A549 (cell line): ENCODE measurements around the gene DIAPH1. TPM values are rescaled to one million over a fixed set of nuclear protein-coding genes. Genes with fewer than 3 reads are reported as not detected.

Experiments
- ATAC-seq, 2 experiments: fragments of 200-7000 bp in 1 of 2; fragments of >200 bp in 1 of 2; cut with Nextera tagmentation in 1 of 2; cut with Tn5 transposase in 1 of 2; 3 replicates each; pipeline versions ENCODE4 v1.8.0 to v1.9.1; 2018 to 2020; ENCODE audit warnings: mild to moderate bottlenecking in 1 of 2, moderate library complexity in 1 of 2
- CTCF ChIA-PET: fragments of 300-600 bp; sonication (Branson Sonifier 250); formaldehyde crosslinking; extraction: SDS; loops from one replicate; lab custom pipeline; 2021; ENCODE audit warnings: antibody characterized with exemption, inconsistent platforms; lab: Yijun Ruan, JAX
- POLR2A ChIA-PET: fragments of 350-600 bp; formaldehyde crosslinking; extraction: SDS; loops from one replicate; lab custom pipeline; 2021; ENCODE audit warnings: antibody characterized with exemption, inconsistent platforms; lab: Yijun Ruan, JAX
- DNase-seq, 2 experiments: peaks; one replicate each; pipeline versions ENCODE4 v3.0.0 to v3.0.0-alpha.2; 2011 to 2016; ENCODE audit warnings: low read depth in 1 of 2, low spot score in 1 of 2
- FAIRE-seq: peaks from 2 replicates; lab custom pipeline; 2011; peaks lifted over from hg19 to GRCh38; lab: Jason Lieb, UNC
- H3K27ac ChIP-seq, 2 experiments: fragments of >200 bp; sonication (Bioruptor Twin); formaldehyde crosslinking; 3 replicates each; pipeline ENCODE4 v1.5.1; 2016 to 2017
- H3K4me1 ChIP-seq: fragments of >200 bp; sonication (Bioruptor Twin); formaldehyde crosslinking; 3 replicates; pipeline ENCODE4 v1.6.1; 2016
- H3K4me2 ChIP-seq: fragments of >200 bp; sonication (Bioruptor Twin); formaldehyde crosslinking; 3 replicates; pipeline ENCODE4 v1.6.1; 2016
- H3K4me3 ChIP-seq: fragments of >200 bp; sonication (Bioruptor Twin); formaldehyde crosslinking; 3 replicates; pipeline ENCODE4 v1.5.1; 2016
- H3K9me3 ChIP-seq: fragments of >200 bp; sonication (Bioruptor Twin); formaldehyde crosslinking; 3 replicates; pipeline ENCODE4 v1.6.1; 2016
- BHLHE40 ChIP-seq: IDR thresholded peaks from 2 replicates; pipeline ENCODE4 v1.6.1; 2012; ENCODE audit warnings: low read depth, low read length, inconsistent platforms
- CBX2 ChIP-seq: fragments of 200-600 bp; sonication (generic); IDR thresholded peaks from 2 replicates; pipeline ENCODE4 v1.6.1; 2016; ENCODE audit warnings: low read depth, mild to moderate bottlenecking, borderline replicate concordance
- CBX8 ChIP-seq: fragments of 200-600 bp; sonication (generic); IDR thresholded peaks from 2 replicates; pipeline ENCODE4 v1.6.1; 2016
- CEBPB ChIP-seq, 2 experiments: fragments of >200 bp in 1 of 2; sonication (Bioruptor Twin) in 1 of 2; formaldehyde crosslinking in 1 of 2; IDR thresholded peaks; 2 replicates each; pipeline ENCODE4 v1.6.1; 2012 to 2016
- CHD2 ChIP-seq: fragments of 150-350 bp; IDR thresholded peaks from 2 replicates; pipeline ENCODE4 v1.6.1; 2014; ENCODE audit warnings: low read length; ENCODE audit not compliant: partially characterized antibody
- EHMT2 ChIP-seq: fragments of 200-600 bp; sonication (generic); IDR thresholded peaks from 2 replicates; pipeline ENCODE4 v1.6.1; 2016; ENCODE audit warnings: antibody characterized with exemption, low read depth, mild to moderate bottlenecking, moderate library complexity
- FOSL2 ChIP-seq, 2 experiments: fragments of 450-650 bp in 1 of 2; fragments of >200 bp in 1 of 2; sonication (Bioruptor Twin) in 1 of 2; formaldehyde crosslinking; IDR thresholded peaks; 2 replicates each; pipeline versions ENCODE4 v1.5.0 to v1.6.1; 2016 to 2020; ENCODE audit warnings: mild to moderate bottlenecking in 1 of 2, moderate library complexity in 1 of 2
- FOXS1 ChIP-seq: fragments of 250-450 bp; sonication (Bioruptor Pico); IDR thresholded peaks from 2 replicates; pipeline ENCODE4 v1.5.0; 2020; ENCODE audit warnings: mild to moderate bottlenecking, moderate library complexity
- GATA3 ChIP-seq: IDR thresholded peaks from 2 replicates; pipeline ENCODE4 v1.6.1; 2012; ENCODE audit warnings: borderline replicate concordance
- HDAC2 ChIP-seq: fragments of 200-600 bp; sonication (generic); IDR thresholded peaks from 2 replicates; pipeline ENCODE4 v1.6.1; 2016
- HEYL ChIP-seq: fragments of 250-450 bp; sonication (Bioruptor Pico); IDR thresholded peaks from 2 replicates; pipeline ENCODE4 v1.8.0; 2021; ENCODE audit warnings: mild to moderate bottlenecking, moderate library complexity
- HOXA7 ChIP-seq: fragments of 250-450 bp; sonication (Bioruptor Pico); IDR thresholded peaks from 2 replicates; pipeline ENCODE4 v1.5.0; 2020; ENCODE audit warnings: mild to moderate bottlenecking, moderate library complexity
- HOXB13 ChIP-seq: fragments of 250-450 bp; sonication (Bioruptor Pico); IDR thresholded peaks from 2 replicates; pipeline ENCODE4 v1.5.0; 2020; ENCODE audit warnings: low read depth, mild to moderate bottlenecking, moderate library complexity
- HOXB5 ChIP-seq: fragments of 250-450 bp; sonication (Bioruptor Pico); IDR thresholded peaks from 2 replicates; pipeline ENCODE4 v1.5.0; 2020; ENCODE audit warnings: mild to moderate bottlenecking, moderate library complexity
- KDM1A ChIP-seq: fragments of 200-600 bp; sonication (generic); IDR thresholded peaks from 2 replicates; pipeline ENCODE4 v1.6.1; 2016; ENCODE audit warnings: low read depth, mild to moderate bottlenecking
- KDM5A ChIP-seq: fragments of 200-600 bp; sonication (generic); IDR thresholded peaks from 2 replicates; pipeline ENCODE4 v1.6.1; 2016; ENCODE audit warnings: antibody characterized with exemption, mild to moderate bottlenecking
- MAFK ChIP-seq: fragments of 450-650 bp; IDR thresholded peaks from 2 replicates; pipeline ENCODE4 v1.6.1; 2014; ENCODE audit not compliant: partially characterized antibody
- MYC ChIP-seq: IDR thresholded peaks from 2 replicates; pipeline ENCODE4 v1.6.1; 2012; ENCODE audit warnings: mild to moderate bottlenecking, inconsistent platforms, low read length, improper control_type of control experiment, borderline replicate concordance
- NFE2L2 ChIP-seq: fragments of 150-350 bp; conservative IDR thresholded peaks from 2 replicates; pipeline ENCODE4 v1.6.1; 2014; ENCODE audit warnings: low read length
- NR3C1 ChIP-seq: fragments of >200 bp; sonication (Bioruptor Twin); formaldehyde crosslinking; IDR thresholded peaks from 3 replicates; pipeline ENCODE4 v1.6.1; 2017
- PHF8 ChIP-seq: fragments of 200-600 bp; sonication (generic); IDR thresholded peaks from 2 replicates; pipeline ENCODE4 v1.6.1; 2016; ENCODE audit warnings: low read depth, mild to moderate bottlenecking, antibody characterized with exemption, moderate library complexity, borderline replicate concordance
- POLR2AphosphoS2 ChIP-seq: conservative IDR thresholded peaks from 2 replicates; pipeline ENCODE4 v1.6.1; 2012; ENCODE audit warnings: low read length, improper control_type of control experiment, inconsistent platforms
- RCOR1 ChIP-seq: fragments of 150-350 bp; IDR thresholded peaks from 2 replicates; pipeline ENCODE4 v1.6.1; 2014; ENCODE audit warnings: antibody characterized with exemption, low read length, low read depth
- USF2 ChIP-seq: fragments of 450-650 bp; IDR thresholded peaks from 2 replicates; pipeline ENCODE4 v1.6.1; 2014; ENCODE audit warnings: antibody characterized with exemption
- ZC3H11A ChIP-seq: fragments of 450-650 bp; IDR thresholded peaks from 2 replicates; pipeline ENCODE4 v1.6.1; 2014; ENCODE audit warnings: antibody characterized with exemption, mild to moderate bottlenecking
- ZFP36 ChIP-seq: fragments of 450-650 bp; IDR thresholded peaks from 2 replicates; pipeline ENCODE4 v1.6.1; 2014; ENCODE audit warnings: borderline replicate concordance; ENCODE audit not compliant: partially characterized antibody
- WGBS: methylation state at CpG from one replicate; pipeline ENCODE4 v1.1.6; 2017; ENCODE audit errors: missing lambda C conversion rate; 5-methylcytosine and 5-hydroxymethylcytosine counted together
- polyA plus RNA-seq, 4 experiments: library from polyadenylated mRNA; depleted of rRNA in 3 of 4; stranded (reverse); fragments of >200 nt; fragmentation: RNase III in 1 of 4; extraction: RNeasy Plus Mini Kit Qiagen cat#74134 plus additional on column Dnase treatment in 1 of 4; gene quantifications; 2 replicates in 3 of 4; 3 replicates in 1 of 4; pipeline ENCODE4 v1.2.3, GENCODE V29; 2011 to 2017
- TF ChIP-seq, protein P1 (sequence below): fragments of >200 bp; sonication (Bioruptor Twin); formaldehyde crosslinking; IDR thresholded peaks from 2 replicates; pipeline ENCODE4 v1.6.1; 2016
- TF ChIP-seq, protein P2 (sequence below): fragments of 150-350 bp; IDR thresholded peaks from 2 replicates; pipeline ENCODE4 v1.6.1; 2014; ENCODE audit warnings: low read depth, mild to moderate bottlenecking, low read length

DIAPH1 gene
- polyA plus RNA-seq, 2 of the 4 experiments (the other 2 are of a cell fraction), result 53.4 to 59.8 TPM

DNA sequence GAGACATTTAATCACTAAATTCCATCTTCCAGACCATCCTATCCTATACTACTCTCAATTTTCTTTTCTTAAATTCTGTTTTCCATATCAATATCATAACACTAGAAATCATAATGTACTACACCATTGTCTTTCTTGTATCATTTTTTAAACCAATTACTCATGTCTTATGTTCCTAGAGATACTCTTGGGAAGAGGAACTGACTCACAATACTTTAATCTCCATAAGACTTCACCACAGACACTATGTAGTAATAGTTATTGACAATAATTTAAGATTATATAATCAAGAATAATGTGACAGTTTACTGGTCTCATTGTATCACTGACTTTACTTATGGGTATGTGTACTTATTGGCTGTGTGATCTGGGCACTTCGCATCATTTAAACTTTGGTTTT is 86.1 kb downstream of the DIAPH1 start:
- TF ChIP-seq KDM1A, result no peak
- no peak for TF ChIP-seq ZC3H11A
- no peak for TF ChIP-seq HOXB13 (CRISPR knock-in tag)
- TF ChIP-seq USF2, result no peak
- TF ChIP-seq CHD2, result no peak
- no peak for TF ChIP-seq FOSL2 (IDR thresholded peaks at IDR 0.05)
- TF ChIP-seq FOSL2 (CRISPR knock-in tag; IDR thresholded peaks at IDR 0.05), result no peak
- TF ChIP-seq HEYL (CRISPR knock-in tag), result no peak
- no peak for TF ChIP-seq POLR2AphosphoS2
- TF ChIP-seq CEBPB (IDR thresholded peaks at IDR 0.05), result no peak
- TF ChIP-seq ZFP36, result no peak
- no peak for TF ChIP-seq MAFK
- TF ChIP-seq PHF8, result no peak
- TF ChIP-seq BHLHE40, result no peak
- no peak for TF ChIP-seq CBX8
- TF ChIP-seq RCOR1, result no peak
- TF ChIP-seq HOXA7 (CRISPR knock-in tag), result no peak
- TF ChIP-seq NFE2L2, result no peak
- ATAC-seq (no peak), DNase-seq (no peak), FAIRE-seq (no peak)
- Histone ChIP-seq H3K4me2 (no peak overlapping the region), H3K4me3 (no peak overlapping the region), H3K9me3 (no peaks in the 10 kb centered on the region), H3K27ac (no peak overlapping the region), H3K4me1 (no peaks in the 10 kb centered on the region)
- POLR2A ChIA-PET, result no interaction called here
- CTCF ChIA-PET, result interaction anchor here (1.6 to 1.7 kb wide), 2 partner anchors 8 to 57 kb away, joined by 3 to 8 read pairs; partner anchors contain the start of gene PCDHGC3
- WGBS, result 96% methylated on average over 1 of the region's 1 CpG

GRCh38 chr5:141529873-141530272 is 88.9 kb downstream of the DIAPH1 start:
- WGBS, result 95% methylated on average over 7 of the region's 7 CpGs
- POLR2A ChIA-PET, result no interaction called here
- TF ChIP-seq HOXB5 (CRISPR knock-in tag) (no peak), NR3C1 (no peak), MYC (no peak), GATA3 (no peak), KDM1A (no peak), CEBPB (IDR thresholded peaks at IDR 0.05) (no peak), KDM5A (no peak), EHMT2 (no peak)
- TF ChIP-seq, protein P1, sequence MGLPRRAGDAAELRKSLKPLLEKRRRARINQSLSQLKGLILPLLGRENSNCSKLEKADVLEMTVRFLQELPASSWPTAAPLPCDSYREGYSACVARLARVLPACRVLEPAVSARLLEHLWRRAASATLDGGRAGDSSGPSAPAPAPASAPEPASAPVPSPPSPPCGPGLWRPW, result no peak
- Histone ChIP-seq H3K4me3 (no peak overlapping the region), H3K9me3 (no peaks in the 10 kb centered on the region), H3K4me1 (peaks cover 11% of the 10 kb centered on the region; the same call in 2 of the 3 replicates), H3K27ac (no peak overlapping the region), H3K4me2 (no peak overlapping the region)
- CTCF ChIA-PET, result interaction anchor here (0.9 to 12.8 kb wide), 4 partner anchors 21 to 180 kb away, joined by 3 to 163 read pairs (median 5); partner anchors contain the start of genes PCDHGB1 and PCDHGB3
- no peak for DNase-seq
- no peak for FAIRE-seq
- ATAC-seq, result no peak

DNA sequence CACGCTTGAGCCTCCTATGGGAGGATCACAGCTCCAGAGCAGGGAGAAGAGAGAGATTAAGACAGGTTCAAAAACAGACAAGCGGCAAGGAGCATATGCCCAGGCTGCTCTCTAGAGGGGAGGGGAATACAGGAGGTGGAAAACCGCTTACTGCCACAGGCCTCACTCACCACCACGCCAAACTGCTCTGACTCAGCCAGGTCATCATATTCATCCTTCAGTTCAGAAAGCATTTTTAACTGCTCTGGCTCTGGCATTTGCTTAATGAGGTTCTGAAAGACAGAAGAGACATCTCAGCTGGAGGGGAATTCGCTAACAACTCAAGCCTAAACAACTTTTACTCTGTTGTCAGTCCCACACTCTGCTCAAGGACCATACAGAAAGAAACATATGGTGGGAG is 89.8 kb downstream of the DIAPH1 start:
- no peak for ATAC-seq
- TF ChIP-seq FOXS1 (CRISPR knock-in tag) (no peak), CBX2 (no peak), HDAC2 (no peak)
- TF ChIP-seq, protein P2, sequence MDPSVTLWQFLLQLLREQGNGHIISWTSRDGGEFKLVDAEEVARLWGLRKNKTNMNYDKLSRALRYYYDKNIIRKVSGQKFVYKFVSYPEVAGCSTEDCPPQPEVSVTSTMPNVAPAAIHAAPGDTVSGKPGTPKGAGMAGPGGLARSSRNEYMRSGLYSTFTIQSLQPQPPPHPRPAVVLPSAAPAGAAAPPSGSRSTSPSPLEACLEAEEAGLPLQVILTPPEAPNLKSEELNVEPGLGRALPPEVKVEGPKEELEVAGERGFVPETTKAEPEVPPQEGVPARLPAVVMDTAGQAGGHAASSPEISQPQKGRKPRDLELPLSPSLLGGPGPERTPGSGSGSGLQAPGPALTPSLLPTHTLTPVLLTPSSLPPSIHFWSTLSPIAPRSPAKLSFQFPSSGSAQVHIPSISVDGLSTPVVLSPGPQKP, result no peak
- Histone ChIP-seq H3K4me3 (no peak overlapping the region), H3K27ac (no peak overlapping the region), H3K4me1 (peaks cover 16% of the 10 kb centered on the region; the same call in 2 of the 3 replicates), H3K4me2 (no peak overlapping the region), H3K9me3 (no peaks in the 10 kb centered on the region)
- WGBS, result 93% methylated on average over 5 of the region's 5 CpGs
- ChIA-PET CTCF (interaction anchor here (0.8 to 12.8 kb wide), 10 partner anchors 20 to 434 kb away, joined by 3 to 163 read pairs (median 6); partner anchors contain the start of genes PCDHB11, PCDHB2, PCDHGA5 and PCDHGB1), POLR2A (no interaction called here)
- no peak for DNase-seq
- FAIRE-seq, result no peak
